ENCODE data around the gene TTC9C.
A peak's percentile ranks its signal among the peaks of the same experiment; 100 is the strongest.
"Not testable (repeated sequence)": the region's sequence is repeated elsewhere in the genome, so short reads cannot be mapped to it uniquely, and the experiment has no call there.

Gene TTC9C

GRCh38 chr11:62753736-62754603 lies 25.7 kb downstream of the TTC9C start, which contains the start of gene ZBTB3:
Gene ZBTB3 (minus strand): TSS chr11:62754160. CDS start chr11:62753664, 496 bp downstream.
- TF ChIP-seq PPARA (CRISPR knock-in tag; IDR thresholded peaks at IDR 0.05; ENCODE audit: borderline replicate concordance) (no peak), CREB5 (CRISPR knock-in tag; IDR thresholded peaks at IDR 0.05; ENCODE audit: low read depth) (no peak), ZNF565 (CRISPR knock-in tag; conservative IDR thresholded peaks at IDR 0.05; ENCODE audit: low read depth) (no peak)
- TF ChIP-seq, protein P1, sequence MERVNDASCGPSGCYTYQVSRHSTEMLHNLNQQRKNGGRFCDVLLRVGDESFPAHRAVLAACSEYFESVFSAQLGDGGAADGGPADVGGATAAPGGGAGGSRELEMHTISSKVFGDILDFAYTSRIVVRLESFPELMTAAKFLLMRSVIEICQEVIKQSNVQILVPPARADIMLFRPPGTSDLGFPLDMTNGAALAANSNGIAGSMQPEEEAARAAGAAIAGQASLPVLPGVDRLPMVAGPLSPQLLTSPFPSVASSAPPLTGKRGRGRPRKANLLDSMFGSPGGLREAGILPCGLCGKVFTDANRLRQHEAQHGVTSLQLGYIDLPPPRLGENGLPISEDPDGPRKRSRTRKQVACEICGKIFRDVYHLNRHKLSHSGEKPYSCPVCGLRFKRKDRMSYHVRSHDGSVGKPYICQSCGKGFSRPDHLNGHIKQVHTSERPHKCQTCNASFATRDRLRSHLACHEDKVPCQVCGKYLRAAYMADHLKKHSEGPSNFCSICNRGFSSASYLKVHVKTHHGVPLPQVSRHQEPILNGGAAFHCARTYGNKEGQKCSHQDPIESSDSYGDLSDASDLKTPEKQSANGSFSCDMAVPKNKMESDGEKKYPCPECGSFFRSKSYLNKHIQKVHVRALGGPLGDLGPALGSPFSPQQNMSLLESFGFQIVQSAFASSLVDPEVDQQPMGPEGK (CRISPR knock-in tag; IDR thresholded peaks at IDR 0.05; ENCODE audit: borderline replicate concordance), result no peak
- TF ChIP-seq, protein P2, sequence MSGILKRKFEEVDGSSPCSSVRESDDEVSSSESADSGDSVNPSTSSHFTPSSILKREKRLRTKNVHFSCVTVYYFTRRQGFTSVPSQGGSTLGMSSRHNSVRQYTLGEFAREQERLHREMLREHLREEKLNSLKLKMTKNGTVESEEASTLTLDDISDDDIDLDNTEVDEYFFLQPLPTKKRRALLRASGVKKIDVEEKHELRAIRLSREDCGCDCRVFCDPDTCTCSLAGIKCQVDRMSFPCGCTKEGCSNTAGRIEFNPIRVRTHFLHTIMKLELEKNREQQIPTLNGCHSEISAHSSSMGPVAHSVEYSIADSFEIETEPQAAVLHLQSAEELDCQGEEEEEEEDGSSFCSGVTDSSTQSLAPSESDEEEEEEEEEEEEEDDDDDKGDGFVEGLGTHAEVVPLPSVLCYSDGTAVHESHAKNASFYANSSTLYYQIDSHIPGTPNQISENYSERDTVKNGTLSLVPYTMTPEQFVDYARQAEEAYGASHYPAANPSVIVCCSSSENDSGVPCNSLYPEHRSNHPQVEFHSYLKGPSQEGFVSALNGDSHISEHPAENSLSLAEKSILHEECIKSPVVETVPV (CRISPR knock-in tag; IDR thresholded peaks at IDR 0.05), result no peak
- ATAC-seq, result peak; percentile 99

DNA sequence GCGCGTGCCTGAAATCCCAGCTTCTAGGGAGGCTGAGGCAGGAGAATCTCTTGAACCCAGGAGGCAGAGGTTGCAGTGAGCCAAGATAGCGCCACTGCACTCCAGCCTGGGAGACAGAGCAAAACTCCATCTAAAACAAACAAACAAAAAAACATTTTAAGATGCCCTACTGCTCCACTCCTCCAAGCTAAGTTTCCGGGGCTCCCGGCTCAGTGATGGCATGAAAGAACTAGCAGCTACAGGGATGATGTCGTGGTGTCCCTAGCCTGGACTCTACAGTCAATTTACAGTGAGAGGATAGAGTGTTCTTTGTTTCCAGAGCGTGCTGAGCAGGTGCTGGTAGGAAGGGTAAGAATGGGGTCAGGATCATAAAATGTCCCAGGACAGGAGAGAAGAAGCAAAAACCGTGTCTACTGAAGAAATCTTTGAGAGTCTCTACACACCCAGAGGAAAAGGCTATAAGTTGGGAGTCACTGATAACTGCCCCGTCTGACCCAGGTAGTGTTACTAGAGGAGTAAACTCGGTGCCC lies 26.9 kb downstream of the TTC9C start:
- no peak for ATAC-seq
- TF ChIP-seq ZC3H10 (CRISPR knock-in tag; IDR thresholded peaks at IDR 0.05) (no peak), ZFP30 (CRISPR knock-in tag; IDR thresholded peaks at IDR 0.05) (no peak)

DNA sequence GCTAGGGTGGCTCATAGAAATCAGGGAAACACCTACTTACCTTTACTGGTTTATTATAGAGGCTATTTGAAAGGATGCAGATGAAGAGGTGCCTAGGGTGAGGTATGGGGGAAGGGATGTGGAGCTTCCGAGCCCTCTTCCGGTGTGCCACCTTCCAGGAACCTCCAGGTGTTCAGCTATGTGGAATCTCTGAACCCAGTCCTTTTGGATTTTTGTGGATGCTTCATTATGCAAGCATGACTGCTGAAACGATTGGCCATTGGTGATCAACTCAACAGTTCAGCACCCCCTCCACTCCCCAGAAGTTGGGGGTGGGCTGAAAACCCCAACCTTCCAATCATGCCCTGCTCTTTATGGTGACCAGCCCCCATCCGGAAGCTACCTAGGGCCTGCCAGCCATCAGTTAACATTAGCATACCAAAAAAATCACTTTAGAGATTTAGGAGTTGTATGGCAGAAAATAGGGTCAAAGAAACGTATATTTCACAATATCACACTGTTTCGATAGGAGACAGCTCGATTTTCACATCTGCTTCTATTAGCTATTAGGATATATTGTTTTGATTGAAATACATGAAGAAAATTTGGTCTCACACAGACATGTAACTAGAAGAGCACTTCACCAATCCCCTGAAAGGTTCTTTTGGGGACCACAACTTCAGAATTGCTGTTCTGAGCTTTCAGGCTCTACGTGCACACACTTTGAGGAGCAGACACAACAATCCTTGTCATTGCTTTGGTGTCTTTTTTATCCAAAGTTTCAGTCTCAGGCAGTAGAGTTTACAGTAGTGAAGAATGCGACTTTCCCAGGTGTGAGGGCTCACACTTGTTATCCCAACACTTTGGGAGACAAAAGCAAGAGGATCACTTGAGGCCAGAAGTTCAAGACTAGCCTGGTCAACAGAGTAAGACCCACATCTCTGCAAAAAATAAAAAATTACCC lies 29.8 kb downstream of the TTC9C start:
- no peak for ATAC-seq
- no peak for TF ChIP-seq ARNTL (CRISPR knock-in tag; IDR thresholded peaks at IDR 0.05; ENCODE audit: borderline replicate concordance, low read depth)
- no peak for TF ChIP-seq ESRRG (CRISPR knock-in tag; IDR thresholded peaks at IDR 0.05)
- TF ChIP-seq TOX (CRISPR knock-in tag; IDR thresholded peaks at IDR 0.05; ENCODE audit: borderline replicate concordance), result no peak
- TF ChIP-seq SNAI2 (CRISPR knock-in tag; IDR thresholded peaks at IDR 0.05), result no peak
- no peak for TF ChIP-seq BACH2 (CRISPR knock-in tag; IDR thresholded peaks at IDR 0.05; ENCODE audit: borderline replicate concordance)
- TF ChIP-seq ZNF565 (CRISPR knock-in tag; conservative IDR thresholded peaks at IDR 0.05; ENCODE audit: low read depth), result no peak
- no peak for TF ChIP-seq ISL1 (CRISPR knock-in tag; IDR thresholded peaks at IDR 0.05)
- TF ChIP-seq GLIS3 (CRISPR knock-in tag; IDR thresholded peaks at IDR 0.05), result no peak
- TF ChIP-seq PPARA (CRISPR knock-in tag; IDR thresholded peaks at IDR 0.05; ENCODE audit: borderline replicate concordance), result no peak

GRCh38 chr11:62760867-62761227 lies 32.6 kb downstream of the TTC9C start:
- not testable (repeated sequence) for ATAC-seq

GRCh38 chr11:62770778-62771143 lies 42.5 kb downstream of the TTC9C start:
- peak; percentile 21 for ATAC-seq
- TF ChIP-seq ZFP30 (CRISPR knock-in tag; IDR thresholded peaks at IDR 0.05) (no peak), TSHZ2 (CRISPR knock-in tag; IDR thresholded peaks at IDR 0.05) (no peak), TCF4 (CRISPR knock-in tag; IDR thresholded peaks at IDR 0.05; ENCODE audit: borderline replicate concordance) (no peak), BACH2 (CRISPR knock-in tag; IDR thresholded peaks at IDR 0.05; ENCODE audit: borderline replicate concordance) (no peak), SNAI2 (CRISPR knock-in tag; IDR thresholded peaks at IDR 0.05) (no peak), CREB5 (CRISPR knock-in tag; IDR thresholded peaks at IDR 0.05; ENCODE audit: low read depth) (no peak), PPARA (CRISPR knock-in tag; IDR thresholded peaks at IDR 0.05; ENCODE audit: borderline replicate concordance) (no peak), ESRRG (CRISPR knock-in tag; IDR thresholded peaks at IDR 0.05) (no peak), ZNF565 (CRISPR knock-in tag; conservative IDR thresholded peaks at IDR 0.05; ENCODE audit: low read depth) (no peak), ISL1 (CRISPR knock-in tag; IDR thresholded peaks at IDR 0.05) (no peak)
- TF ChIP-seq, protein P2 (CRISPR knock-in tag; IDR thresholded peaks at IDR 0.05), result no peak
- TF ChIP-seq, protein P1 (CRISPR knock-in tag; IDR thresholded peaks at IDR 0.05; ENCODE audit: borderline replicate concordance), result no peak
